ENCODE results near the gene HNRNPUL1.

GRCh38 chr19:41263850-41264580, at the start of gene HNRNPUL1:
- peak; percentile 64 for TF ChIP-seq CTCF (conservative IDR thresholded peaks at IDR 0.05; ENCODE audit: low read length)
- no peak for TF ChIP-seq EZH2phosphoT487 (IDR thresholded peaks at IDR 0.05; ENCODE audit: borderline replicate concordance, low read depth, low read length)

All from OCI-LY7 (cell line).